Left lung (tissue), 14 donors: ENCODE results near the gene C6orf62. TPM values are rescaled to one million over a fixed set of nuclear protein-coding genes. Genes with fewer than 3 reads are reported as not detected.
"Not testable (repeated sequence)": the region's sequence is repeated elsewhere in the genome, so short reads cannot be mapped to it uniquely, and the experiment has no call there.

Experiments
- ATAC-seq: fragments of 200-7000 bp; cut with Tn5 transposase; one replicate; pipeline ENCODE4 v1.9.1; 2020; ENCODE audit warnings: moderate library complexity
- DNase-seq, 4 donors: peaks; one replicate each; pipeline ENCODE4 v3.0.0-alpha.2; 2013 to 2020
- H3K27ac ChIP-seq, 2 donors: fragments of 200-600 bp; sonication (generic) in 1 of 2; one replicate each; pipeline versions ENCODE4 v1.5.0 to v1.8.0; 2020 to 2021
- H3K27me3 ChIP-seq, 2 donors: fragments of 200-600 bp; sonication (generic) in 1 of 2; one replicate each; pipeline versions ENCODE4 v1.5.0 to v1.8.0; 2020 to 2021
- H3K36me3 ChIP-seq, 2 donors: fragments of 200-600 bp; sonication (generic) in 1 of 2; one replicate each; pipeline versions ENCODE4 v1.5.0 to v1.8.0; 2020 to 2021
- H3K4me1 ChIP-seq, 2 donors: fragments of 200-600 bp; one replicate each; pipeline ENCODE4 v1.8.0; 2021
- H3K4me3 ChIP-seq, 2 donors: fragments of 200-600 bp; sonication (generic) in 1 of 2; one replicate each; pipeline versions ENCODE4 v1.5.0 to v1.8.0; 2020 to 2021; ENCODE audit warnings: mild to moderate bottlenecking in 1 of 2
- H3K9me3 ChIP-seq, 2 donors: fragments of 200-600 bp; sonication (generic) in 1 of 2; one replicate each; pipeline versions ENCODE4 v1.5.0 to v1.8.0; 2020 to 2021
- intact Hi-C, 2 donors: fragments of 100-400 bp; cut with DNase I; formaldehyde crosslinking; loops; one replicate each; pipeline versions ENCODE4 v1.11.2 to v1.14.2; 2022
- long read RNA-seq, 12 donors: library from polyadenylated mRNA in 2 of 12; unstranded in 2 of 12; transcript quantifications; one replicate each; pipeline ENCODE4 v2.0.0 and lab custom pipeline, GENCODE V29; 2019 to 2026
- polyA plus RNA-seq, 6 donors: library from polyadenylated mRNA; unstranded; fragments of 120-200 nt; gene quantifications; one replicate each; pipeline ENCODE4 v1.2.1, GENCODE V29; 2013; ENCODE audit not compliant: insufficient read length in 6 of 6
- total RNA-seq, 2 donors: library from RNA; stranded (reverse); fragmentation: NEBNext Ultra II Directional; extraction: Animal tissue kit (Norgen Biotek cat#: 25700); gene quantifications; one replicate each; pipeline ENCODE4 v1.2.1, GENCODE V29; 2021
- TF ChIP-seq, protein P1 (sequence below), 2 donors: fragments of 200-600 bp; sonication (generic) in 1 of 2; IDR thresholded peaks; one replicate each; pipeline versions ENCODE4 v1.5.0 to v1.8.0; 2021; ENCODE audit warnings: antibody characterized with exemption in 2 of 2
- donor health status: DM: no; HTN: yes; CAD: no.
- donor health status: DM: no; HTN: no; CAD: no.

Gene C6orf62
- 100 to 1,000 TPM; 132 to 144 TPM for total RNA-seq
- polyA plus RNA-seq = 100 to 1,000 TPM; 115 to 151 (median 134) TPM
- long read RNA-seq, donor 1, full-length matches to known transcripts = 150 of 248 reads
- long read RNA-seq, donor 1, partial matches to known transcripts = 98 of 248 reads
- long read RNA-seq, donor 1, other reads (novel, unspliced or antisense) = 0 of 248 reads
- long read RNA-seq, donor 2, full-length matches to known transcripts = 211 of 255 reads
- long read RNA-seq, donor 2, partial matches to known transcripts = 23 of 255 reads
- long read RNA-seq, donor 2, other reads (novel, unspliced or antisense) = 21 of 255 reads
- long read RNA-seq, donor 3, full-length matches to known transcripts = 108 of 133 reads
- long read RNA-seq, donor 3, partial matches to known transcripts = 16 of 133 reads
- long read RNA-seq, donor 3, other reads (novel, unspliced or antisense) = 9 of 133 reads
- long read RNA-seq, donor 4, full-length matches to known transcripts = 6 of 12 reads
- long read RNA-seq, donor 4, partial matches to known transcripts = 3 of 12 reads
- long read RNA-seq, donor 4, other reads (novel, unspliced or antisense) = 3 of 12 reads
- long read RNA-seq, donor 5, full-length matches to known transcripts = 89 of 99 reads
- long read RNA-seq, donor 5, partial matches to known transcripts = 10 of 99 reads
- long read RNA-seq, donor 5, other reads (novel, unspliced or antisense) = 0 of 99 reads
- long read RNA-seq, donor 6, full-length matches to known transcripts = 87 of 99 reads
- long read RNA-seq, donor 6, partial matches to known transcripts = 5 of 99 reads
- long read RNA-seq, donor 6, other reads (novel, unspliced or antisense) = 7 of 99 reads
- long read RNA-seq, donor 7, full-length matches to known transcripts = 74 of 92 reads
- long read RNA-seq, donor 7, partial matches to known transcripts = 18 of 92 reads
- long read RNA-seq, donor 7, other reads (novel, unspliced or antisense) = 0 of 92 reads
- long read RNA-seq, donor 8, full-length matches to known transcripts = 166 of 238 reads
- long read RNA-seq, donor 8, partial matches to known transcripts = 72 of 238 reads
- long read RNA-seq, donor 8, other reads (novel, unspliced or antisense) = 0 of 238 reads
- long read RNA-seq, donor 9, full-length matches to known transcripts = 1 of 1 reads
- long read RNA-seq, donor 9, partial matches to known transcripts = 0 of 1 reads
- long read RNA-seq, donor 9, other reads (novel, unspliced or antisense) = 0 of 1 reads
- long read RNA-seq, donor 10, partial matches to known transcripts = 1 of 3 reads
- long read RNA-seq, donor 10, other reads (novel, unspliced or antisense) = 2 of 3 reads
- long read RNA-seq, donor 11, full-length matches to known transcripts = 166 of 246 reads
- long read RNA-seq, donor 11, partial matches to known transcripts = 69 of 246 reads
- long read RNA-seq, donor 11, other reads (novel, unspliced or antisense) = 11 of 246 reads
- long read RNA-seq, donor 12, full-length matches to known transcripts = 163 of 219 reads
- long read RNA-seq, donor 12, partial matches to known transcripts = 47 of 219 reads
- long read RNA-seq, donor 12, other reads (novel, unspliced or antisense) = 9 of 219 reads

DNA sequence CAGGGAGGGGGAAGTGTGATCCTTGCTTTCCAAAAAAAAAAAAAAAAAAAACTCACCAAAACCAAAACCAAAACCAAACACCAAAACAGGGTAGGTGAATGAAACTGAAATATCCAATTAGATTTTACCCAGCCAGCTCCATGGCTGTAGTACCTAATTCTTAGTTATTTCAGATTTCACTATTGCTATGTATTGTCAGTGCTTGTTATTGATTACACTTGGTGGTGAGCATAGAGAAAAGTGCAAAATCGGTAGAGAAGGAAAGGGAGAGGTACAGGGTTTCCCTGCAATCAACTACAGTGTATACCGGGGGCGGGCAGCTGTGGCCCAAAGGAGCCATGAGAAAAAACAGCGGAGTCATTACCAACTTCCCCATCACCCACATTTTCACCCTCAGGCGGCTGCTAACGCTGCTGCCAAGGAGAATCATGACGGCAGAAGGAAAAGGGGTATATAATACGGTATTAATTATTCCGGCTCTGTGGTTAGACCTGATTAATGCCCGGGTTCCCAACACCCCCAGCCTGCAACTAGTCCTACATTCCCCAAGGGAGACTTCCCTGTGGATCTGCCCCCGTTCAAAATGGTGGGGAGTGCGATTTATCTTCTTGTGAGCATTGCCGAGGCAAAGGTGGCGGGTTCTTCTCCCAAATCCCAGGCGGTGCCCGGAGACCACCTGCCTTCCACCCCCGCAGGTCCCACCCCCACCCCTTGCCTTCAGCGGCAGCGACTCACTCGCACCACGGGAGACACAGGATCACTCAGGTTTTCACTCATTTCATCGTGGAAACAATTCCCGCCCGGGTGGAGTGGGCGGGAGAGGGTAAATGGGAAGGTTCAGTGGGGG, at the start of gene C6orf62:
Gene C6orf62 (minus strand): TSS at position 30 of the 847 bp plus-strand sequence. CDS start 486 bp downstream, outside the sequence.
- Histone ChIP-seq H3K4me1 (peaks cover 25 to 55% of the 10 kb centered on the region in 2 donors), H3K4me3 (peak within 1 kb of the TSS; percentile 87 to 90), H3K27me3 (no peaks in the 10 kb centered on the region), H3K9me3 (no peaks in the 10 kb centered on the region), H3K36me3 (peaks cover 0 to 33% of the 10 kb centered on the region in 2 donors), H3K27ac (peak within 1 kb of the TSS; percentile 100)
- ATAC-seq (no peak), DNase-seq (peak in 2 of 4 donors; percentile 44 to 81)
- intact Hi-C loops = no loop called here
- TF ChIP-seq, protein P1, sequence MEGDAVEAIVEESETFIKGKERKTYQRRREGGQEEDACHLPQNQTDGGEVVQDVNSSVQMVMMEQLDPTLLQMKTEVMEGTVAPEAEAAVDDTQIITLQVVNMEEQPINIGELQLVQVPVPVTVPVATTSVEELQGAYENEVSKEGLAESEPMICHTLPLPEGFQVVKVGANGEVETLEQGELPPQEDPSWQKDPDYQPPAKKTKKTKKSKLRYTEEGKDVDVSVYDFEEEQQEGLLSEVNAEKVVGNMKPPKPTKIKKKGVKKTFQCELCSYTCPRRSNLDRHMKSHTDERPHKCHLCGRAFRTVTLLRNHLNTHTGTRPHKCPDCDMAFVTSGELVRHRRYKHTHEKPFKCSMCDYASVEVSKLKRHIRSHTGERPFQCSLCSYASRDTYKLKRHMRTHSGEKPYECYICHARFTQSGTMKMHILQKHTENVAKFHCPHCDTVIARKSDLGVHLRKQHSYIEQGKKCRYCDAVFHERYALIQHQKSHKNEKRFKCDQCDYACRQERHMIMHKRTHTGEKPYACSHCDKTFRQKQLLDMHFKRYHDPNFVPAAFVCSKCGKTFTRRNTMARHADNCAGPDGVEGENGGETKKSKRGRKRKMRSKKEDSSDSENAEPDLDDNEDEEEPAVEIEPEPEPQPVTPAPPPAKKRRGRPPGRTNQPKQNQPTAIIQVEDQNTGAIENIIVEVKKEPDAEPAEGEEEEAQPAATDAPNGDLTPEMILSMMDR (IDR thresholded peaks at IDR 0.05) = no peak

DNA sequence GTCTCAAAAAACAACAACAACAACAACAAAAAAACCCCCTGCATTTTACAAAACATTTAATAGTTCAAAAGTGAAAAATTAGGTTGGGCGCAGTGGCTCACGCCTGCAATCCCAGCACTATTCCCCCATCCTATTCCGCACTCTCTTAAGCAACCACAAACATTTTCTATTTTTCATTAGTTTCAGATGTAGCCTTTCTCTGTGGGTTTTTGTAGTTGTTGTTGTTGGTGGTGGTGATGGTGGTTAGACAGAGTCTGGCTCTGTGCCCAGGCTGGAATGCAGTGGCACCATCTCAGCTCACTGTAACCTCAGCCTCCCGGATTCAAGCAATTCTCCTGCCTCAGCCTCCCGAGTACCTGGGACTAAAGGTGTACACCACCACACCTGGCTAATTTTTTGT, 49.4 kb upstream of the C6orf62 start:
- Histone ChIP-seq H3K36me3 (no peaks in the 10 kb centered on the region), H3K27ac (no peak overlapping the region), H3K27me3 (no peaks in the 10 kb centered on the region), H3K4me1 (no peaks in the 10 kb centered on the region), H3K9me3 (no peaks in the 10 kb centered on the region), H3K4me3 (no peak overlapping the region)
- DNase-seq = no peak
- ATAC-seq = no peak
- intact Hi-C loops = loop anchor here in 1 of 2 donors (10.0 kb wide), 1 partner anchor 184 kb away; no protein-coding TSS in a partner anchor
- TF ChIP-seq, protein P1 (IDR thresholded peaks at IDR 0.05) = no peak

DNA sequence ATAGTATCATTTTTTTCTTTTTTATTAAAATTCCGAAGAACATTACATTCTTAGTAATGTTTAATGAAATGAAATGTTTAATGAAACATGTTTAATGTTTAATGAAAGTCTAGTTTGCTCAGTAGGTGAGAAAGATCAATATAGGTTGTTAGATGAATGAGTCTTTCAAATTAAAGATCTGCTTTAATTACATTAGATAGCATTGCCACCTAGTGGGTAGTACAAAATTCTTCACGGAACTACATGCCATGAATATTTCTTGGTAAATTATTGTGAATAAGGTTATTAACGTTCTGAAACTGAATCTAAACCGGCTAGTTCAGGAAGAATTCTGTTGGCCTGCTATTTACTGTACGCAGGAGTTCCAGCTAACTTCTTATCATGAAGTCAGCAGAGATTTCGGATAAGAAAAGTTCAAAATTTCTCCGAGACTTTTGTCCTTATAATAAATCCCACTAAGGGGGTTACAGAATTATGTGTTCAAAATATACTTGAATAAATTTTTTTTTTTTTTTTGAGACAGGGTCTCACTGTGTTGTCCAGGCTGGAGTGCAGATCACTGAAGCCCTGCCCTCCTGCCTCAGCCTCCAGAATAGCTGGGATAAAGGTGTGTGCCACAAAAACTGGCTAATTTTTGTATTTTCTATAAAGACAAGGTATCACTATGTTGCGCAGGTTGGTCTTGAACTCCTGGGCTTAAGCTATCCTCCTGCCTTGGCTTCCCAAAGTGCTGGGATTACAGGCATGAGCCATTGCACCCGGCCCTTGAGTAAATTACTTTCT, 47.9 kb upstream of the C6orf62 start:
- no peak for DNase-seq
- Histone ChIP-seq H3K4me1 (no peaks in the 10 kb centered on the region), H3K4me3 (no peak overlapping the region), H3K27ac (no peak overlapping the region), H3K36me3 (no peaks in the 10 kb centered on the region), H3K27me3 (no peaks in the 10 kb centered on the region), H3K9me3 (no peaks in the 10 kb centered on the region)
- intact Hi-C loops = loop anchor here in 1 of 2 donors (10.0 kb wide), 1 partner anchor 182 kb away; no protein-coding TSS in a partner anchor
- TF ChIP-seq, protein P1 (IDR thresholded peaks at IDR 0.05) = peak; percentile 22 to 57
- ATAC-seq = peak; percentile 80

DNA sequence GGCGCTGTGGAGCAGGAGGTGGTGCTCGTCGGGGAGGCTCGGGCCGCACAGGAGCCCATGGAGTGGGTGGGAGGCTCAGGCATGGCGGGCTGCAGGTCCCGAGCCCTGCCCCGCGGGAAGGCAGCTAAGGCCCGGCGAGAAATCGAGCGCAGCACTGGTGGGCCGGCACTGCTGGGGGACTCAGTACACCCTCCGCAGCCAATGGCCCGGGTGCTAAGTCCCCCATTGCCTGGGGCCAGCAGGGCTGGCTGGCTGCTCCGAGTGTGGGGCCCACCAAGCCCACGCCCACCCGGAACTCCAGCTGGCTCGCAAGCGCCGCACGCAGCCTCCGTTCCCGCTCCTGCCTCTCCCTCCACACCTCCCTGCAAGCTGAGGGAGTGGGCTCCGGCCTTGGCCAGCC, 47.0 kb upstream of the C6orf62 start:
- not testable (repeated sequence) for H3K4me1 ChIP-seq, DNase-seq, ATAC-seq, H3K27me3 ChIP-seq, H3K9me3 ChIP-seq, H3K36me3 ChIP-seq, H3K27ac ChIP-seq, H3K4me3 ChIP-seq
- intact Hi-C loops = loop anchor here in 1 of 2 donors (10.0 kb wide), 1 partner anchor 181 kb away; no protein-coding TSS in a partner anchor

DNA sequence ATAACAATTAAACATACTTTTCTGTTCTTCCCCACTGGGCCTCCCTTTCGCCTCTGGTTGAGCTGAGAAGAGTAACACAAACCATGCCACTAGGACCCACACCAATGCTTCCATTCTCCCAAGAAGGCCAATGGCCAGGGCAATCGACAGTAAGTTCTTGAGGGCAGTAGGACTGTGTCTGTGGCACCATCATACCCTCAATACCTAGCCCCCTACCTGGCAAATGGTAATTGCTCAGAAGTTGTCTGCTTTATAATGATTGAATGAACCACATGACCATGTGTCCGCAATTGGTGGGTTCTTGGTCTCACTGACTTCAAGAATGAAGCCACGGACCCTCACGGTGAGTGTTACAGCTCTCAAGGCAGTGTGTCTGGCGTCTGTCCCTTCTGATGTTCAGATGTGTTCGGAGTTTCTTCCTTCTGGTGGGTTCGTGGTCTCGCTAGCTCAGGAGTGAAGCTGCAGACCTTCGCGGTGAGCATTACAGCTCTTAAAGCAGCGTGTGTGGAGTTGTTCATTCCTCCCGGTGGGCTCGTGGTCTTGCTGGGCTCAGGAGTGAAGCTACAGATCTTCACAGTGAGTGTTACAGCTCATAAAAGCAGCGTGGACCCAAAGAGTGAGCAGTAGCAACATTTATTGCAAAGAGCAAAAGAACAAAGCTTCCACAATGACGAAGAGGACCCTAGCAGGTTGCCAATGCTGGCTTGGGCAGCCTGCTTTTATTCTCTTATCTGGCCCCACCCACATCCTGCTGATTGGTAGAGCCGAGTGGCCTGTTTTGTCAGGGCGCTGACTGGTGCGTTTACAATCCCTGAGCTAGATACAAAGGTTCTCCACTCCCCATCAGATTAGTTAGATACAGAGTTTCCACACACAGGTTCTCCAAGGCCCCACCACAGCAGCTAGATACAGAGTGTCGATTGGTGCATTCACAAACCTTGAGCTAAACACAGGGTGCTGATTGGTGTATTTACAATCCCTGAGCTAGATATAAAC, 46.2 kb upstream of the C6orf62 start:
- H3K27ac ChIP-seq, H3K36me3 ChIP-seq, H3K4me1 ChIP-seq, H3K9me3 ChIP-seq, ATAC-seq, H3K27me3 ChIP-seq, H3K4me3 ChIP-seq, DNase-seq: not testable (repeated sequence)
- intact Hi-C loops = loop anchor here in 1 of 2 donors (10.0 kb wide), 1 partner anchor 180 kb away; no protein-coding TSS in a partner anchor
